Raji (cell line): ENCODE measurements around the gene CXCL17.

Experiments
- POLR2A ChIP-seq: IDR thresholded peaks from 2 replicates; pipeline ENCODE4 v1.6.1; 2011; ENCODE audit warnings: low read depth, low read length, control low read depth; ENCODE audit not compliant: insufficient read depth

CXCL17 gene

GRCh38 chr19:42421101-42421500 lies 21.6 kb downstream of the CXCL17 start:
- TF ChIP-seq POLR2A = no peak

DNA sequence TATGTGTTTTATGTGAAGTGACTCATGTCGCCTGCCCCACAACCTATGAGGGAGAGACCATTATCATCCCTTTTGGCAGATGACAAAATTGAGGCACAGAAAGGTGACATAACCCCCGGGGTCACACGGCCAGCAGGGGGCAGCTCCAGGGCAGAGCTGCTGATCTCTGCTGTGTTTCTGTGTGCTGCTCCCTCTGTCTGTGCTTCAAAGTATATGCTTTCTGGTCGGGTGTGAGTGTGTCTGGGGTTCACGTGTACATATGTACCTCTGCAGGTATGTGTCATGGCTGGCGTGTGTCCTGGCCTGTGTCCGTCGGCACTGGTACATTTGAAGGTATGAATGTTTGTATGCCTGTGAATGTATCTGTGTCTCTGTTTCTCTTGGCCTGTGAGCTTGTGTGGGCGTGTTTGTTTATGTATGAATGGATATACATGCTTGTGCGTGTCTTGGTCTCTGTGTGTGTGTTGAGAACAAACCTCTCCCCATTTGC lies 22.6 kb downstream of the CXCL17 start:
- no peak for TF ChIP-seq POLR2A

DNA sequence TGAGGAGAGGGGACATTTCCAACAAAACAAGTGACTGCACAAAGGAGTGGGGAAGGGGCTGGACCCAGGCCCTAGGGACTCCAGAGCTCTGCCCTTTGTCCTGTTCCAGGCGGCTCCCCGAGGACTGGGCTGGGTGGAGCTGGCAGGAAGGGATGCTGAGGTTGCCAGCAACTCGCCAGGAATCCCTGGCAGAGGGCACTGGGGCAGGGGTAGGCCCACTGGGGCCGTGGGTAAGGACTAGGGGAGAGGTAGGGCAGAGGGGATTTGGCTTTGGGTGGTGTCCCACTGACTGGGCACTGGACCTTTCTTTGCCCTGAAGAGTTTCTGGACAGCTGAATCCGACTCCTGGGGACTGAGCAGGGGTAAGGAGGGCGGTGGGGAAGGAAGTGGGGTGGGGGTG lies 23.4 kb downstream of the CXCL17 start:
- TF ChIP-seq POLR2A = no peak

- no peak for TF ChIP-seq POLR2A
Observed at GRCh38 chr19:42412661-42413076, 30.1 kb downstream of the CXCL17 start.

DNA sequence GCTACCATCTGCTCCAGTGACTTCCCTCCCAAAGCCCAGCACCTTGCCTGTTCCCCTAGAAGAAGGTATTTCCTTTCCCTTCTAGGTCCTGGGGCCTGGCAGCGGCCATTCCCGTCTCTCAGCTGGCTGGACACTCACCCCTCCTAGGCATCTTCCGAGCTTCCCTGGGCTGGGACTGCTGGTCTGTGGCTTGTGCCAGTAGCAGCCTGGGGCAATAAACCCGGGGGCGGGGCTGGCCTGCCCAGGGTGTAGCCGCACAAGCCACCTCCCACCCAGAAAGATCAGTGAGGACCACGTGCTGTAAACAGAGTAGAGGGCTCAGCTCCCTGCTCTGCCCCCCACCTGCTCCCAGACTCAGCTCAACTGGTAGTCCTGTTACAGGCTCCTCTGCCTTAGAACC lies 30.5 kb downstream of the CXCL17 start:
- TF ChIP-seq POLR2A = no peak

- no peak for TF ChIP-seq POLR2A
Observed at GRCh38 chr19:42411581-42412178, 31.1 kb downstream of the CXCL17 start.

GRCh38 chr19:42410371-42410770 lies 32.4 kb downstream of the CXCL17 start:
- no peak for TF ChIP-seq POLR2A

- no peak for TF ChIP-seq POLR2A
Observed at GRCh38 chr19:42409477-42409876, 33.3 kb downstream of the CXCL17 start.

- no peak for TF ChIP-seq POLR2A
Observed at GRCh38 chr19:42407816-42408175, 35.0 kb downstream of the CXCL17 start.

- no peak for TF ChIP-seq POLR2A
Observed at GRCh38 chr19:42407085-42407815, 35.5 kb downstream of the CXCL17 start.

DNA sequence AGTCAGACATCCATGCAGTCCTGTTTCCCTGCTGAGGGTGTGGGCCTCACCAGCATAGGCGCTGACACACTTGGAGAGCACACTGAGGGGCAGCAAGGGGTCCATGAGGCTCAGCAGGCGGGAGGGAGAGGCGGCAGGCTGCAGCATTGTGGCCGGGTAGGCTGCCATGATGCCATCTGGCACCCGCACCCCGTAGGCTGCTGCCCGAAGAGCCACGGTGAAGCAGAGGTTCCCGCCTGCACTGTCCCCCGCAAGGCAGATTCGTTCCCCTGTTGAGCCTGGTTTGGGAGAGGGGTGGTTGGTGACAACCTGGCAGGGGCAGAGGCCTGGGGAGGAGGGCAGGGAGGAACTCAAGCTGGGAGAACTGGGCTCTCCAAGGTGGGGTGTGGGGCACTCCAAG lies 36.6 kb downstream of the CXCL17 start:
- no peak for TF ChIP-seq POLR2A

- no peak for TF ChIP-seq POLR2A
Observed at GRCh38 chr19:42403586-42403985, 39.2 kb downstream of the CXCL17 start.

DNA sequence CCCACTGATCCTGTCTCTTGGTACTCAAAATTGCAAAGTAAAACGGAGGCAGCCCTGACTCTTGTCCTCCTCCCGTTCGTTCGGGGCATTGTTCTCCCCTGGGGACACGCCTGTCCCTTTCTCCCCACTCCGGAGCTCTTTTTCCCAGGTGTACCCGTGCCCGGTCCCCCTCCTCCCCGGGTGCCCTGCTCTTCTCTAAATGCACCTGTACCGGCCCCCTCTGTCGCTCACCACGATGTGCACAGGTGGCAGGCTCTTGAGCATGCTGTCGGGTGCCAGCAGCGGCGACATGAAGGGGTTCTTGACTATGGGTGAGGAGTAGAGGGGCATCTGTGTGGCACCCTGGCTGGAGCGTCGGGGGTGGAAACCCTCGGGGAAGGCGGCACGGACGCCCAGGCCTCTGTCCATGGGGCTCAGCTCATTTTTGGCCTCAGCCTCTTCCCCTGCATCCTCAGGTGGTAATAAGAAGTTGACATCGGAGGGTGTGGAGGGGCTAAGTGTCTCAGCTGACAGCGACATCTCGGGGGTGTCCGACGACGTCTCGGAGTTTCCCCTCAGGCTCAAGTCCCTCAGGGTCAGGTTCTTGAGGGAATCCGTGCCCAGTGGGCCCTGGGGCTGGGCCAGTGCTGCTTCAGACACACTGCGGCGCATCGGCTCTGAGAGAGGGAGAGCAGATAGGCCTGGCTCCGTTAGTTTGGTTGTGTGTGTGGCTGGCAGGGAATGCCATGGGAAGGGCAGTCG lies 40.2 kb downstream of the CXCL17 start:
- TF ChIP-seq POLR2A = no peak

- TF ChIP-seq POLR2A = no peak
Observed at GRCh38 chr19:42401365-42402303, 41.1 kb downstream of the CXCL17 start.

- TF ChIP-seq POLR2A = no peak
Observed at GRCh38 chr19:42400404-42400803, 42.3 kb downstream of the CXCL17 start.
